ENCODE data around the gene TH.

TH gene

GRCh38 chr11:2159536-2160413 is 11.8 kb downstream of the TH start:
- no peak for DNase-seq (ENCODE audit: low read depth in 2 of 2)

GRCh38 chr11:2158966-2159365 is 12.6 kb downstream of the TH start:
- no peak for DNase-seq (ENCODE audit: low read depth in 2 of 2)

GRCh38 chr11:2158296-2158737 is 13.3 kb downstream of the TH start:
- DNase-seq (ENCODE audit: low read depth in 2 of 2), result no peak

GRCh38 chr11:2157294-2158040 is 14.1 kb downstream of the TH start:
- DNase-seq (ENCODE audit: low read depth in 2 of 2), result no peak

- DNase-seq (ENCODE audit: low read depth in 2 of 2), result no peak
Observed at GRCh38 chr11:2156416-2157182, 15.0 kb downstream of the TH start.

GRCh38 chr11:2155511-2155910 is 16.1 kb downstream of the TH start:
- DNase-seq (ENCODE audit: low read depth in 2 of 2), result no peak

- no peak for DNase-seq (ENCODE audit: low read depth in 2 of 2)
Observed at GRCh38 chr11:2154889-2155288, 16.7 kb downstream of the TH start.

- no peak for DNase-seq (ENCODE audit: low read depth in 2 of 2)
Observed at GRCh38 chr11:2154195-2154585, 17.4 kb downstream of the TH start.

- DNase-seq (ENCODE audit: low read depth in 2 of 2), result no peak
Observed at GRCh38 chr11:2153581-2154194, 17.9 kb downstream of the TH start.

GRCh38 chr11:2151500-2152257 is 19.9 kb downstream of the TH start:
- no peak for DNase-seq (ENCODE audit: low read depth in 2 of 2)

- DNase-seq (ENCODE audit: low read depth in 2 of 2), result no peak
Observed at GRCh38 chr11:2149864-2150847, 21.5 kb downstream of the TH start.

- DNase-seq (ENCODE audit: low read depth in 2 of 2), result no peak
Observed at GRCh38 chr11:2149460-2149859, 22.2 kb downstream of the TH start.

- no peak for DNase-seq (ENCODE audit: low read depth in 2 of 2)
Observed at GRCh38 chr11:2148595-2148994, 23.0 kb downstream of the TH start.

- DNase-seq (ENCODE audit: low read depth in 2 of 2), result no peak
Observed at GRCh38 chr11:2147391-2147790, 24.2 kb downstream of the TH start.

GRCh38 chr11:2146051-2146450 is 25.6 kb downstream of the TH start:
- DNase-seq (ENCODE audit: low read depth in 2 of 2), result no peak

GRCh38 chr11:2144544-2145248 is 26.9 kb downstream of the TH start:
- DNase-seq (ENCODE audit: low read depth in 2 of 2), result no peak

- DNase-seq (ENCODE audit: low read depth in 2 of 2), result no peak
Observed at GRCh38 chr11:2143799-2144543, 27.6 kb downstream of the TH start.

GRCh38 chr11:2143477-2143798 is 28.2 kb downstream of the TH start:
- DNase-seq (ENCODE audit: low read depth in 2 of 2), result no peak

GRCh38 chr11:2142762-2143202 is 28.8 kb downstream of the TH start:
- no peak for DNase-seq (ENCODE audit: low read depth in 2 of 2)

Measured in fibroblast of skin of left quadriceps (primary cell).